SK-N-MC (cell line): ENCODE measurements around the gene DAPK3.
"Not testable (repeated sequence)": the region's sequence is repeated elsewhere in the genome, so short reads cannot be mapped to it uniquely, and the experiment has no call there.

Experiments
- DNase-seq: peaks from one replicate; pipeline ENCODE4 v3.0.0-alpha.2; 2011; ENCODE audit warnings: low read depth, low spot score
- H3K27ac ChIP-seq: fragments of 200-600 bp; sonication (generic); 2 replicates; pipeline ENCODE4 v1.5.1; 2016; ENCODE audit warnings: mixed run types
- H3K36me3 ChIP-seq: fragments of 200-600 bp; sonication (generic); 2 replicates; pipeline ENCODE4 v1.6.1; 2017; ENCODE audit warnings: antibody characterized with exemption, low read length, mixed read lengths; ENCODE audit not compliant: insufficient read depth
- H3K4me3 ChIP-seq: fragments of 200-600 bp; sonication (generic); 2 replicates; pipeline ENCODE4 v1.5.1; 2016
- H3K9ac ChIP-seq: fragments of 200-600 bp; sonication (generic); 2 replicates; pipeline ENCODE4 v1.8.0; 2017; ENCODE audit warnings: mixed run types, mixed read lengths; ENCODE audit not compliant: insufficient read length
- H3K9me3 ChIP-seq: fragments of 200-600 bp; sonication (generic); 2 replicates; pipeline ENCODE4 v1.6.1; 2017; ENCODE audit warnings: low read depth, mild to moderate bottlenecking, antibody characterized with exemption, low read length, moderate library complexity, mixed read lengths
- EZH2 ChIP-seq: fragments of 200-600 bp; sonication (generic); IDR thresholded peaks from one replicate; pipeline ENCODE4 v1.6.1; 2017; ENCODE audit warnings: antibody characterized with exemption
- FOXP2 ChIP-seq: optimal IDR thresholded peaks from 2 replicates; pipeline ENCODE3; 2011; ENCODE audit warnings: mild to moderate bottlenecking, moderate library complexity; ENCODE audit not compliant: insufficient read depth; ENCODE audit errors: extremely low read length, control extremely low read depth
- POLR2AphosphoS5 ChIP-seq: IDR thresholded peaks from 2 replicates; pipeline ENCODE4 v1.6.1; 2012; ENCODE audit warnings: mild to moderate bottlenecking, low read depth, low read length, borderline replicate concordance

DAPK3 gene

DNA sequence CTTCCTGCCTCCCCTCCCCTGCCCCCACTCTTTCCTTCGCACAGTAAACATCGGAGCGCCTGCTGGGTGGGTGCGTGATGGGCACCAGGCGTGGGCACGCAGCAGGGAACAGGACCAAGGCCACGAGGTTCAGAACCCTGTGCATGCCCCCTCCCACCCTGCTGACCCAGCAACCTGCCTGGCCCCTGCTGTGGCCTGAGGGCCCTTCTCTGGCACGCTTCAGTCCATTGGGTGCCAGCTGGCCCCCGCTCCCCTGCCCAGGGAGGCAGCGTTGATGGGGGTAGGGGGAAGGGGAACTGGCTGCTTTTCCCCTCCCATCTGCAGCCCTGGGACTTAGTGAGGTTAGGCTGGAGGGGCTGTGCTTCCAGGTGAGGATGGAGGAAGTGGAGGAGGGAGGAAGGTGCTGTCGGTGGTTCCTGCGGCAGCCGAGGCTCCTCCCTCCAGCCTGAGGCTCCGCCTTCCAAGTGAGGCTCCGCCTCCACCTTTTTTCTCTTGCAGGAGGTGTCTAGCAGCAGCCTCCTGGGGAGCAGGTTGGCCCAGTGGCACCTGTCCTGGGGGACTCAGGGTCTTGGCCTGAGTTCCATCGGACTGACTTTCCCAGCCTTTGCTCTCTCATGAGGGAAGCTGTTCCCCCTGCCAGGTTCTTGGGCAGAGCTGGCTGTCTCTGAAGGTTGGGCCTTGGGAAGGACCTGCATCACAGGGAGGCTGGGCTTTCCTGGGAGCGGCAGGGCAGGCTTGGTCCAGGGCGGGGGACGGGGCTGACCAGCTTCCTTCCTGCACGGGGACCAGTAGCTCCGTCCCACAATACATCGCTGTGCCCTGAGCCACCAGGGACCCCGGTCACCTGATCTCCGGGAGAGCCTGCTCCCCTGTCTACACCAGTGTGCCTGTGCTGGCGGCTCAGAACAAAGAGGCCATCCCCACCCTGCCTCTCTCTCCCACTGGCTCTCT, 43.9 kb upstream of the DAPK3 start:
- Histone ChIP-seq H3K36me3 (peaks cover 19% of the 10 kb centered on the region; the same call in 1 of the 2 replicates), H3K9me3 (no peaks in the 10 kb centered on the region), H3K27ac (no peak overlapping the region), H3K4me3 (no peak overlapping the region), H3K9ac (no peak overlapping the region)
- no peak for DNase-seq
- TF ChIP-seq EZH2 (no peak), FOXP2 (no peak), POLR2AphosphoS5 (no peak)

DNA sequence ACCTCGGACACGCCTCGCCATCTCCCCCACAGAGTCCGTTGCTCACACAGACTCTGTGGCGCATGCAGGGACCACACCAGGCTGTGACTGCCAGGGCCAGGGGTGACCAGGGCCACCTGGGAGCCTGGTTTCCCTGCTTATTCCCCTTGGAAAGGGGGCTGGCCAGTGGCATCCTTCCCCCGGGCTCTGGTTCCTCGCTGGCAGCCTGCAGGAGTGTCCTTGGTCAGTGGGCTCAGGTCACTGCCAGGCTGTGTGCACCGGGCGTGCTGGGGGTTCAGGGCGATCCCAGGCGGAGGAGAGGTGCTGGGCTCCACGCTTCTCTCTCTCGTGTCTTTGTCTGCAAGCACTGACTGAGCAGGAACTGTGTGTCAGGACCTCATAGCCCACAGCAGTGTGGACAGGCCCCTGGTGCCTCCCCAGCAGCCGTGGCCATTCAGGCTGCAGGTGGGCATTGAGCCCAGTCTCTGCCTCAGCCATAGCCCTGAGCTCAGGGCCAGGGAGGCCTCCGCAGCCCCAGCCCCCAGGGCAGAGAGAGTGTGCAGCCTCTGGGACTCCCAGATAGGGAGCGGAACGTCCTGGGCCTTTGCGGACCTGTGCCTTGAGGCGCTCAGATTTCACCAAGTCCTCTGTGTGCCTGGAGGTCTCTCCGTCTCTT, 43.1 kb upstream of the DAPK3 start:
- H3K9me3 ChIP-seq, result no peaks in the 10 kb centered on the region
- DNase-seq, result no peak
- no peak overlapping the region for H3K27ac ChIP-seq
- H3K9ac ChIP-seq, result no peak overlapping the region
- no peak overlapping the region for H3K4me3 ChIP-seq
- H3K36me3 ChIP-seq, result peaks cover 19% of the 10 kb centered on the region; the same call in 1 of the 2 replicates
- TF ChIP-seq POLR2AphosphoS5 (no peak), FOXP2 (no peak), EZH2 (no peak)

DNA sequence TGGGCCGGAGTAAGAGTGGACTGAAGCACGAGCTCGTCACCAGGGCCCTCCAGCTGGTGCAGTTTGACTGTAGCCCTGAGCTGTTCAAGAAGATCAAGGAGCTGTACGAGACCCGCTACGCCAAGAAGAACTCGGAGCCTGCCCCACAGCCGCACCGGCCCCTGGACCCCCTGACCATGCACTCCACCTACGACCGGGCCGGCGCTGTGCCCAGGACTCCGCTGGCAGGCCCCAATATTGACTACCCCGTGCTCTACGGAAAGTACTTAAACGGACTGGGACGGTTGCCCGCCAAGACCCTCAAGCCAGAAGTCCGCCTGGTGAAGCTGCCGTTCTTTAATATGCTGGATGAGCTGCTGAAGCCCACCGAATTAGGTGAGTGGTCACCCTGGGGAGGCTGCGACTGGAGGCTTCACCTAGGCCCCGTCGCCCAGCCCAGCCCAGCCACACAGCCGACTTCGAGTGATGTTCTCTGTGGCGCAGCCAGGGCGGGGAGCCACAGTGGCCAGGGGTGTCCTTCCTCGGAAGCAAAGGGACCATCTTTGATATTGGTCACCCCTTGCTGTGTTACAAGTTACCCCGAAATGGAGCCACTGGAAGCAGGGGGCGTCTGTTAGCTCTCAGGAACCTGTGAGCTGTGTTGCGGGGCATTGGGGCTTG, 42.2 kb upstream of the DAPK3 start:
- no peak for DNase-seq
- no peaks in the 10 kb centered on the region for H3K9me3 ChIP-seq
- H3K36me3 ChIP-seq, result peaks cover 19% of the 10 kb centered on the region; the same call in 1 of the 2 replicates
- no peak overlapping the region for H3K9ac ChIP-seq
- no peak for TF ChIP-seq FOXP2
- TF ChIP-seq EZH2, result no peak
- no peak for TF ChIP-seq POLR2AphosphoS5
- no peak overlapping the region for H3K27ac ChIP-seq
- H3K4me3 ChIP-seq, result no peak overlapping the region

DNA sequence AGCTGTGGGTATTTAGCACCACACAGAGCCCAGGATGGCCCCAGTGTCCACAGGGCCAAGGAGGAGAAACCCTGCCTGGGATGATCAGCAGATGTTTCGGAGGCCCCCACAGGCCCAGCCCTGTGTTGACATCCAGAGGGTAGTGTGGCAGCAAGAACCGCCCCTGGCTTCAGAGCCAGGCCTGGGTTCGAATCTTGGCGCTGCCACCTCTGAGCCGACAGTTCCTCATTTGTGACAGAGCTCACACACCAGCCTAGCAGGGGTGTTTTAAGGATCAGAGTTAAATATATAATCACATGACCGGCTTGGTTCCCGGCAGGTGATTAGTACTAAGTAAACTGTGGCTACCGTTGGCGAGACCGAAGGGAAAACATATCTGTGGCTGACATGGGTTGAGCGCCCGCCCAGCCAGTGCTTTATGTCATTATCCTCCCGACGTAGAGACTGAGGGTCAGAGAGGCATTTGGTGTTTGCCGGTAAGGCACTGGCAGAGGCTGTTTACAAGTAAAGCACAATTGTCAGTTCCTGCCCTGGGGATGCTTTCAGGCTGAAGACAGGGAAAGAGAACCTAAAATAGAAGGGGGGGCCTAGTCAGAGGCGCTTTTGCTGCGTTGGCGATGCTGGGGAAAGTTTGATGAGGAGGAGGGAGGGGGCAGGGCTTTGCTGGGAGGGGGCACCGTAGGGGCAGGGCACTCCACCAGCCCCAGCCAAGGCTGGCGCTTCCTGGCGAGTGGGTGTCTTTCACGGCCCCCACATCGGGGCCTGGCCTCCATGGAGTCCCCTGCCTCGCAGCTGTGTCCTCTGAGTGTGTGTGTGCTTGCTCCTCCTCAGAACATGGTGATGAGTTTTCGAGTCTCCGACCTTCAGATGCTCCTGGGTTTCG, 41.4 kb upstream of the DAPK3 start:
- no peak for DNase-seq

DNA sequence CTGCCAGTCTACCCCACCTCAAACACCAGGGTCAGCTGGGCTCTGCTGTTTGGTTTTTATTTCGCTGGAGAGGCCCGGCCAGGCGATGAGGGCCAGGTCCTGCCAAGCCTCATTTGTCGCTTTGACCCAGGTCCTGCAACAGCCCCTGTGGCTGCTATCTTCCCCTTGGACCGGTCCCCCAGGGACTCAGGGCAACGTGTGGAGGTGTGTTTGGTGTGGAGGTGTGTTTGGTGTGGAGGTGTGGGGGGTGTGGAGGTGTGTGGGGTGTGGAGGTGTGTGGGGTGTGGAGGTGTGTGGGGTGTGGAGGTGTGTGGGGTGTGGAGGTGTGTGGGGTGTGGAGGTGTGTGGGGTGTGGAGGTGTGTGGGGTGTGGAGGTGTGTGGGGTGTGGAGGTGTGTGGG, 40.5 kb upstream of the DAPK3 start:
- DNase-seq, H3K9me3 ChIP-seq, H3K27ac ChIP-seq, H3K4me3 ChIP-seq: not testable (repeated sequence)
- Histone ChIP-seq H3K36me3 (peaks cover 19% of the 10 kb centered on the region; the same call in 1 of the 2 replicates), H3K9ac (peak overlapping the region; percentile 15)

More for the DNA sequence above, 41.4 kb upstream of the DAPK3 start:
- H3K27ac ChIP-seq, result no peak overlapping the region
- no peaks in the 10 kb centered on the region for H3K9me3 ChIP-seq
- H3K4me3 ChIP-seq, result no peak overlapping the region
- H3K9ac ChIP-seq, result no peak overlapping the region
- TF ChIP-seq EZH2 (no peak), FOXP2 (no peak), POLR2AphosphoS5 (no peak)
- H3K36me3 ChIP-seq, result peaks cover 19% of the 10 kb centered on the region; the same call in 1 of the 2 replicates

DNA sequence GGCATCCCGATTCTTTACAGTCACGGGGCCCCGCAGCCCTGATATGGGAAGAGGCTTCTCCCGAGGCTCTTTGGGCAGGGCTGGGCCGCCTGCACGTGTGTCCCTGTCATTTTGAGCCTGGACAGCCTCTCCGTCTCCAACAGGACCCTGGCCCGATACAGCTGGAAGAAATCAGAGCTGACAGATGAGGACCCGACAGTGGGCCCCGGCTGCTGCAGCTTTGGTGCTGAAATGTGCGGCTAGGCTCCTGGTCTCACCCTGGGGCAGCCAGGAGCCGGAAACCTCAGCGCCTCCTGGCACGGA, 39.9 kb upstream of the DAPK3 start:
- peaks cover 19% of the 10 kb centered on the region; the same call in 1 of the 2 replicates for H3K36me3 ChIP-seq
- no peaks in the 10 kb centered on the region for H3K9me3 ChIP-seq
- H3K4me3 ChIP-seq, result no peak overlapping the region
- H3K27ac ChIP-seq, result no peak overlapping the region
- no peak for DNase-seq
- TF ChIP-seq POLR2AphosphoS5 (no peak), EZH2 (no peak), FOXP2 (no peak)
- H3K9ac ChIP-seq, result peak overlapping the region; percentile 15

DNA sequence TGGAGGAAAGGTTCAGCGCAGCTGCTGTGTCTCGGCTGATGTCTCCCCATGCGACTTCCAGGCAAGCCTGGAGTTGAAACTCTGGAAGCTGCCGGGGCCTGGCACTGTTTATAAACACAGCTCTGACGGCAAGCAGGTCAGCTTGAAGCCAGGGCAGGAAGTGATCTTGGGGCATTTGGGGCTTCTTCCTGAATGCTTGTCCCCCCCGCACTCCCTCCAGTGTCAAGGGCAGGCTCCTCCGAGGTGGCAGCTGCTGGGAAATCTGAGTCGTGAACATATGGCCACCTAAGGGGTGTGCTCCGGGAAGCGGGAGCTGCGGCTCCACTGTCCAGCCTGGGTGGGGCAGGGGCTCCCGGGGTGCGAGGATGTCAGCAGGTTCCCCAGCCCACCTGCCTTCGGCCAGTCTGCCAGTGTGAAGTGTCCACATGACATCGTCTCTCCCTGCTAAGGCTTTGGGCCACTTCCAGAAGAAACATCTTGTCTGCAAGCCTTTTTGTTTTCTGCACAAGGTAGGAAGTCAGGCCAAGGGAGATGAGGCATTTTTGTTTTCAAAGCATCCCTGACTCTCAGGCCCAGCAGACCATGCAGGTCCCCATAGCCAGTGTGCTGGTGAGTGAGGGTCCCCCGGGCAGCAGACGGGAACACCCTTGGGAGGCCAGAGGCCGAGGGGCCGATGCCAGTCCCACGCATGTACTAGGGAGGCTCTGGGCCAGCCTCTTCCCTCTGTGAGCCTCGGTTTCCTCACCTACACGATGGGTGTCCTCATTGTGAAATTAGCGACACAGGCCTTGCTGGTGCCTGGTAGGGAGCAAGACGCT, 39.3 kb upstream of the DAPK3 start:
- no peak overlapping the region for H3K9ac ChIP-seq

More for the DNA sequence above, 39.3 kb upstream of the DAPK3 start:
- Histone ChIP-seq H3K9me3 (no peaks in the 10 kb centered on the region), H3K27ac (no peak overlapping the region), H3K4me3 (no peak overlapping the region), H3K36me3 (peaks cover 14% of the 10 kb centered on the region; the same call in 1 of the 2 replicates)
- no peak for DNase-seq
- TF ChIP-seq FOXP2 (no peak), POLR2AphosphoS5 (no peak), EZH2 (no peak)
